GM23338 (cell line): Measurements from ENCODE around the gene MSANTD1. TPM values are rescaled to one million over a fixed set of nuclear protein-coding genes. Genes with fewer than 3 reads are reported as not detected.

ENCODE experiments used
- ATAC-seq: fragments of 200-7000 bp; cut with Tn5 transposase; 3 replicates; pipeline ENCODE4 v1.9.1; 2020
- DNase-seq: peaks from one replicate; pipeline ENCODE4 v3.0.0-alpha.2; 2015; ENCODE audit warnings: low spot score
- H2AFZ ChIP-seq: fragments of 200-600 bp; sonication (generic); 2 replicates; pipeline ENCODE4 v1.8.0; 2016; ENCODE audit warnings: antibody characterized with exemption, mild to moderate bottlenecking, moderate library complexity
- H3F3A ChIP-seq: fragments of 200-600 bp; sonication (generic); replicated peaks from 2 replicates; pipeline ENCODE4 v1.8.0; 2017; ENCODE audit warnings: antibody characterized with exemption, mixed run types, low read depth
- H3K27ac ChIP-seq: fragments of 200-600 bp; sonication (generic); 2 replicates; pipeline ENCODE4 v1.6.1; 2016; ENCODE audit warnings: low read depth
- H3K27me3 ChIP-seq: fragments of 200-600 bp; sonication (generic); 2 replicates; pipeline ENCODE4 v1.8.0; 2016; ENCODE audit warnings: mild to moderate bottlenecking, mixed run types, moderate library complexity; ENCODE audit not compliant: insufficient read depth
- H3K36me3 ChIP-seq: fragments of 200-600 bp; sonication (generic); 2 replicates; pipeline ENCODE4 v1.8.0; 2016; ENCODE audit warnings: mild to moderate bottlenecking; ENCODE audit not compliant: insufficient read depth
- H3K4me1 ChIP-seq: fragments of 200-600 bp; sonication (generic); 2 replicates; pipeline ENCODE4 v1.8.0; 2016; ENCODE audit warnings: mild to moderate bottlenecking, moderate library complexity; ENCODE audit not compliant: insufficient read depth
- H3K4me2 ChIP-seq: fragments of 200-600 bp; sonication (generic); 2 replicates; pipeline ENCODE4 v1.7.1; 2017; ENCODE audit warnings: mixed run types
- H3K4me3 ChIP-seq: fragments of 200-600 bp; sonication (generic); 2 replicates; pipeline ENCODE4 v1.6.1; 2016; ENCODE audit warnings: mixed run types
- H3K79me2 ChIP-seq: fragments of 200-600 bp; sonication (generic); replicated peaks from 2 replicates; pipeline ENCODE4 v1.8.0; 2017; ENCODE audit warnings: mild to moderate bottlenecking; ENCODE audit not compliant: insufficient read depth
- H3K9me2 ChIP-seq: fragments of 200-600 bp; sonication (generic); 2 replicates; pipeline ENCODE4 v1.8.0; 2017; ENCODE audit not compliant: insufficient read depth
- H4K20me1 ChIP-seq: fragments of 200-600 bp; sonication (generic); replicated peaks from 2 replicates; pipeline ENCODE4 v1.8.0; 2017; ENCODE audit warnings: mild to moderate bottlenecking; ENCODE audit not compliant: insufficient read depth
- H3K27ac Mint-ChIP-seq: 2 replicates; pipeline ENCODE4 v1.8.0; 2020; ENCODE audit warnings: inconsistent platforms, mild to moderate bottlenecking, moderate library complexity, mixed read lengths
- H3K27me3 Mint-ChIP-seq: 3 replicates; pipeline ENCODE4 v1.8.0; 2022; ENCODE audit warnings: low read depth, mild to moderate bottlenecking, moderate library complexity, mixed read lengths, inconsistent platforms; ENCODE audit not compliant: insufficient read depth, poor library complexity
- H3K36me3 Mint-ChIP-seq: 3 replicates; pipeline ENCODE4 v1.8.0; 2021; ENCODE audit warnings: low read depth, mild to moderate bottlenecking, inconsistent platforms, moderate library complexity, mixed read lengths
- H3K4me1 Mint-ChIP-seq: 3 replicates; pipeline ENCODE4 v1.8.0; 2020; ENCODE audit warnings: mild to moderate bottlenecking, inconsistent platforms, mixed read lengths
- H3K4me3 Mint-ChIP-seq: 3 replicates; pipeline ENCODE4 v1.8.0; 2021; ENCODE audit warnings: moderate library complexity, mild to moderate bottlenecking, inconsistent platforms, mixed read lengths
- H3K9me3 Mint-ChIP-seq: 3 replicates; pipeline ENCODE4 v1.8.0; 2020; ENCODE audit warnings: moderate library complexity, mild to moderate bottlenecking, inconsistent platforms, mixed read lengths
- CREB1 ChIP-seq: fragments of 250-450 bp; sonication (Bioruptor Pico); IDR thresholded peaks from 2 replicates; pipeline ENCODE4 v1.5.0; 2020; ENCODE audit warnings: low read depth, mild to moderate bottlenecking, moderate library complexity
- ETS1 ChIP-seq: IDR thresholded peaks from 2 replicates; pipeline ENCODE4 v1.6.1; 2016; ENCODE audit warnings: antibody characterized with exemption
- EZH2 ChIP-seq: fragments of 200-600 bp; sonication (generic); IDR thresholded peaks from one replicate; pipeline ENCODE4 v1.8.0; 2017; ENCODE audit warnings: antibody characterized with exemption, mild to moderate bottlenecking, low read depth; ENCODE audit not compliant: unreplicated experiment
- EZH2phosphoT487 ChIP-seq: fragments of 200-600 bp; sonication (generic); IDR thresholded peaks from one replicate; pipeline ENCODE4 v1.8.1; 2018; ENCODE audit warnings: antibody characterized with exemption; ENCODE audit not compliant: unreplicated experiment
- JUNB ChIP-seq: IDR thresholded peaks from one replicate; pipeline ENCODE4 v1.6.1; 2016; ENCODE audit warnings: antibody characterized with exemption; ENCODE audit not compliant: unreplicated experiment
- NANOG ChIP-seq: IDR thresholded peaks from 2 replicates; pipeline ENCODE4 v1.6.1; 2016; ENCODE audit warnings: antibody characterized with exemption, borderline replicate concordance
- POLR2AphosphoS5 ChIP-seq: IDR thresholded peaks from 2 replicates; pipeline ENCODE4 v1.6.1; 2016; ENCODE audit warnings: antibody characterized with exemption, low read depth
- STAT1 ChIP-seq: IDR thresholded peaks from one replicate; pipeline ENCODE4 v1.6.1; 2016; ENCODE audit warnings: antibody characterized with exemption; ENCODE audit not compliant: unreplicated experiment
- ZNF114 ChIP-seq: fragments of 250-450 bp; sonication (Bioruptor Pico); IDR thresholded peaks from 2 replicates; pipeline ENCODE4 v1.5.0; 2020; ENCODE audit warnings: mild to moderate bottlenecking, moderate library complexity
- ZNF331 ChIP-seq: fragments of 250-450 bp; sonication (Bioruptor Pico); IDR thresholded peaks from 2 replicates; pipeline ENCODE4 v1.5.0; 2020; ENCODE audit warnings: low read depth, mild to moderate bottlenecking, moderate library complexity
- ZNF462 ChIP-seq: fragments of 250-450 bp; sonication (Bioruptor Pico); IDR thresholded peaks from 2 replicates; pipeline ENCODE4 v1.5.0; 2020; ENCODE audit warnings: mild to moderate bottlenecking, moderate library complexity
- polyA plus RNA-seq: library from polyadenylated mRNA; unstranded; fragments of >200 nt; fragmentation: Nextera tagmentation; extraction: Ambion mirVana; gene quantifications from 2 replicates; pipeline ENCODE4 v1.2.1, GENCODE V29; 2016
- total RNA-seq: library from RNA; depleted of rRNA; stranded (reverse); fragments of >200 nt; shearing (Covaris generic); gene quantifications from 2 replicates; pipeline ENCODE4 v1.2.3, GENCODE V29; 2014
- TF ChIP-seq, protein P1 (sequence below): IDR thresholded peaks from one replicate; pipeline ENCODE4 v1.6.1; 2018; ENCODE audit warnings: antibody characterized with exemption; ENCODE audit not compliant: unreplicated experiment
- TF ChIP-seq, protein P2 (sequence below), 2 experiments: fragments of 200-600 bp in 1 of 2; sonication (generic) in 1 of 2; conservative IDR thresholded peaks; 2 replicates each; pipeline versions ENCODE4 v1.5.1 to v1.6.1; 2016 to 2017; ENCODE audit warnings: antibody characterized with exemption in 2 of 2, low read depth in 2 of 2, mild to moderate bottlenecking in 2 of 2, moderate library complexity in 1 of 2

The MSANTD1 gene
- total and polyA plus RNA-seq, 2 experiments from 2014 or later: 0.29 to 1.0 TPM

- no peak for ATAC-seq
- H3K4me1 ChIP-seq: no peaks in the 10 kb centered on the region
- Mint-ChIP-seq H3K9me3 (peaks cover 4% of the 10 kb centered on the region; the same call in 2 of the 3 replicates), H3K4me3 (no peak overlapping the region), H3K4me1 (no peaks in the 10 kb centered on the region), H3K27ac (no peak overlapping the region), H3K36me3 (peaks cover 74% of the 10 kb centered on the region), H3K27me3 (peaks cover 8% of the 10 kb centered on the region)
- peaks cover 19% of the 10 kb centered on the region; the same call in 1 of the 2 replicates for H3K36me3 ChIP-seq
- no peak overlapping the region for H3K4me3 ChIP-seq
- H3K79me2 ChIP-seq: no peaks in the 10 kb centered on the region
- no peak overlapping the region for H2AFZ ChIP-seq
- H3K27me3 ChIP-seq: no peaks in the 10 kb centered on the region
- TF ChIP-seq CREB1 (CRISPR knock-in tag) (no peak), STAT1 (no peak), ETS1 (no peak), ZNF462 (no peak), ZNF331 (CRISPR knock-in tag) (no peak), NANOG (no peak), JUNB (no peak), ZNF114 (CRISPR knock-in tag) (no peak), EZH2phosphoT487 (no peak), EZH2 (no peak), POLR2AphosphoS5 (no peak)
- TF ChIP-seq, protein P1, sequence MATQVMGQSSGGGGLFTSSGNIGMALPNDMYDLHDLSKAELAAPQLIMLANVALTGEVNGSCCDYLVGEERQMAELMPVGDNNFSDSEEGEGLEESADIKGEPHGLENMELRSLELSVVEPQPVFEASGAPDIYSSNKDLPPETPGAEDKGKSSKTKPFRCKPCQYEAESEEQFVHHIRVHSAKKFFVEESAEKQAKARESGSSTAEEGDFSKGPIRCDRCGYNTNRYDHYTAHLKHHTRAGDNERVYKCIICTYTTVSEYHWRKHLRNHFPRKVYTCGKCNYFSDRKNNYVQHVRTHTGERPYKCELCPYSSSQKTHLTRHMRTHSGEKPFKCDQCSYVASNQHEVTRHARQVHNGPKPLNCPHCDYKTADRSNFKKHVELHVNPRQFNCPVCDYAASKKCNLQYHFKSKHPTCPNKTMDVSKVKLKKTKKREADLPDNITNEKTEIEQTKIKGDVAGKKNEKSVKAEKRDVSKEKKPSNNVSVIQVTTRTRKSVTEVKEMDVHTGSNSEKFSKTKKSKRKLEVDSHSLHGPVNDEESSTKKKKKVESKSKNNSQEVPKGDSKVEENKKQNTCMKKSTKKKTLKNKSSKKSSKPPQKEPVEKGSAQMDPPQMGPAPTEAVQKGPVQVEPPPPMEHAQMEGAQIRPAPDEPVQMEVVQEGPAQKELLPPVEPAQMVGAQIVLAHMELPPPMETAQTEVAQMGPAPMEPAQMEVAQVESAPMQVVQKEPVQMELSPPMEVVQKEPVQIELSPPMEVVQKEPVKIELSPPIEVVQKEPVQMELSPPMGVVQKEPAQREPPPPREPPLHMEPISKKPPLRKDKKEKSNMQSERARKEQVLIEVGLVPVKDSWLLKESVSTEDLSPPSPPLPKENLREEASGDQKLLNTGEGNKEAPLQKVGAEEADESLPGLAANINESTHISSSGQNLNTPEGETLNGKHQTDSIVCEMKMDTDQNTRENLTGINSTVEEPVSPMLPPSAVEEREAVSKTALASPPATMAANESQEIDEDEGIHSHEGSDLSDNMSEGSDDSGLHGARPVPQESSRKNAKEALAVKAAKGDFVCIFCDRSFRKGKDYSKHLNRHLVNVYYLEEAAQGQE: no peak
- TF ChIP-seq, protein P2, sequence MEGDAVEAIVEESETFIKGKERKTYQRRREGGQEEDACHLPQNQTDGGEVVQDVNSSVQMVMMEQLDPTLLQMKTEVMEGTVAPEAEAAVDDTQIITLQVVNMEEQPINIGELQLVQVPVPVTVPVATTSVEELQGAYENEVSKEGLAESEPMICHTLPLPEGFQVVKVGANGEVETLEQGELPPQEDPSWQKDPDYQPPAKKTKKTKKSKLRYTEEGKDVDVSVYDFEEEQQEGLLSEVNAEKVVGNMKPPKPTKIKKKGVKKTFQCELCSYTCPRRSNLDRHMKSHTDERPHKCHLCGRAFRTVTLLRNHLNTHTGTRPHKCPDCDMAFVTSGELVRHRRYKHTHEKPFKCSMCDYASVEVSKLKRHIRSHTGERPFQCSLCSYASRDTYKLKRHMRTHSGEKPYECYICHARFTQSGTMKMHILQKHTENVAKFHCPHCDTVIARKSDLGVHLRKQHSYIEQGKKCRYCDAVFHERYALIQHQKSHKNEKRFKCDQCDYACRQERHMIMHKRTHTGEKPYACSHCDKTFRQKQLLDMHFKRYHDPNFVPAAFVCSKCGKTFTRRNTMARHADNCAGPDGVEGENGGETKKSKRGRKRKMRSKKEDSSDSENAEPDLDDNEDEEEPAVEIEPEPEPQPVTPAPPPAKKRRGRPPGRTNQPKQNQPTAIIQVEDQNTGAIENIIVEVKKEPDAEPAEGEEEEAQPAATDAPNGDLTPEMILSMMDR (conservative IDR thresholded peaks at IDR 0.05; ENCODE audit: low read depth in 2 of 2): no peak
- H3K9me2 ChIP-seq: no peaks in the 10 kb centered on the region
- no peak overlapping the region for H3K27ac ChIP-seq
- peaks cover 8% of the 10 kb centered on the region for H4K20me1 ChIP-seq
- H3K4me2 ChIP-seq: no peak overlapping the region
- no peak for DNase-seq
- 0 out of 2 replicates have a peak, but pooled peaks cover 4% of the 10 kb centered on the region for H3F3A ChIP-seq
Observed at GRCh38 chr4:3228881-3229280, 20.1 kb upstream of the MSANTD1 start.
